ENCODE results near the gene ARHGAP29. TPM values are rescaled to one million over a fixed set of nuclear protein-coding genes. Genes with fewer than 3 reads are reported as not detected.

ARHGAP29 gene
- total RNA-seq, 1 experiment from 2014 or later = 161 TPM

GRCh38 chr1:94191216-94191615 lies 46.2 kb downstream of the ARHGAP29 start:
- no peak overlapping the region for H3K27ac ChIP-seq (ENCODE audit: low read length)
- intact Hi-C loops (cut with micrococcal nuclease) = no loop called here
- ATAC-seq (peak; percentile 31; the same call in 1 of the 2 replicates), DNase-seq (no peak)
- TF ChIP-seq CTCF (conservative IDR thresholded peaks at IDR 0.05; ENCODE audit: low read depth, low read length) = no peak
- TF ChIP-seq EZH2 (IDR thresholded peaks at IDR 0.05; ENCODE audit: low read length, unreplicated experiment) = no peak
- TF ChIP-seq EZH2phosphoT487 (IDR thresholded peaks at IDR 0.05; ENCODE audit: borderline replicate concordance, low read length) = no peak
- H3K9ac ChIP-seq (ENCODE audit: low read length) = no peak overlapping the region
- peaks cover 44% of the 10 kb centered on the region for H3F3A ChIP-seq (ENCODE audit: low read length, unreplicated experiment)
- H3K79me2 ChIP-seq (ENCODE audit: low read length) = peaks cover 95% of the 10 kb centered on the region
- H3K36me3 ChIP-seq (ENCODE audit: low read depth, low read length) = peaks cover 94% of the 10 kb centered on the region
- no peaks in the 10 kb centered on the region for H3K9me3 ChIP-seq (ENCODE audit: low read length)
- ChIA-PET POLR2A (ENCODE audit: unreplicated experiment) (no interaction called here), CTCF (interaction anchor here (1.3 kb wide), 1 partner anchor 144 kb away, joined by 5 read pairs; no protein-coding TSS in a partner anchor)
- H3K4me2 ChIP-seq (ENCODE audit: low read length) = no peak overlapping the region
- no peaks in the 10 kb centered on the region for H3K27me3 ChIP-seq (ENCODE audit: low read length)
- peaks cover 46% of the 10 kb centered on the region for H4K20me1 ChIP-seq (ENCODE audit: low read length)
- no peak overlapping the region for H2AFZ ChIP-seq (ENCODE audit: low read length)
- no TSS peak for BruUV-seq (replicated peaks)
- H3K9me2 ChIP-seq (replicated peaks; ENCODE audit: low read length) = no peaks in the 10 kb centered on the region
- 0 out of 2 replicates have a peak, but pooled peaks cover 3% of the 10 kb centered on the region for H3K4me1 ChIP-seq (ENCODE audit: insufficient read depth, low read length)
- no peak overlapping the region for H3K4me3 ChIP-seq (ENCODE audit: low read length)

- DNase-seq (no peak), ATAC-seq (no peak)
- Histone ChIP-seq H3K4me3 (ENCODE audit: low read length) (no peak overlapping the region), H3K27ac (ENCODE audit: low read length) (no peak overlapping the region), H4K20me1 (ENCODE audit: low read length) (peaks cover 24% of the 10 kb centered on the region), H2AFZ (ENCODE audit: low read length) (no peak overlapping the region), H3K9me3 (ENCODE audit: low read length) (no peaks in the 10 kb centered on the region), H3K9me2 (replicated peaks; ENCODE audit: low read length) (no peaks in the 10 kb centered on the region), H3K79me2 (ENCODE audit: low read length) (peaks cover 83% of the 10 kb centered on the region), H3K9ac (ENCODE audit: low read length) (no peak overlapping the region), H3K27me3 (ENCODE audit: low read length) (no peaks in the 10 kb centered on the region), H3F3A (ENCODE audit: low read length, unreplicated experiment) (peaks cover 54% of the 10 kb centered on the region), H3K4me2 (ENCODE audit: low read length) (no peak overlapping the region), H3K36me3 (ENCODE audit: low read depth, low read length) (peaks cover 96% of the 10 kb centered on the region), H3K4me1 (ENCODE audit: insufficient read depth, low read length) (0 out of 2 replicates have a peak, but pooled peaks cover 3% of the 10 kb centered on the region)
- BruUV-seq (replicated peaks) = no TSS peak
- TF ChIP-seq EZH2phosphoT487 (IDR thresholded peaks at IDR 0.05; ENCODE audit: borderline replicate concordance, low read length) (no peak), CTCF (conservative IDR thresholded peaks at IDR 0.05; ENCODE audit: low read depth, low read length) (no peak), EZH2 (IDR thresholded peaks at IDR 0.05; ENCODE audit: low read length, unreplicated experiment) (no peak)
- intact Hi-C loops (cut with micrococcal nuclease) = loop anchor here (5.0 kb wide), 1 partner anchor 45 kb away; no protein-coding TSS in a partner anchor
- CTCF ChIA-PET = interaction anchor here (1.1 kb wide), 1 partner anchor 149 kb away, joined by 4 read pairs; no protein-coding TSS in a partner anchor
- POLR2A ChIA-PET (ENCODE audit: unreplicated experiment) = no interaction called here
Observed at GRCh38 chr1:94186946-94187345, 50.4 kb downstream of the ARHGAP29 start.

- H3K9me3 ChIP-seq (ENCODE audit: low read length) = no peaks in the 10 kb centered on the region
- H4K20me1 ChIP-seq (ENCODE audit: low read length) = peaks cover 27% of the 10 kb centered on the region
- peaks cover 75% of the 10 kb centered on the region for H3K79me2 ChIP-seq (ENCODE audit: low read length)
- no peak overlapping the region for H3K4me3 ChIP-seq (ENCODE audit: low read length)
- H3K27ac ChIP-seq (ENCODE audit: low read length) = no peak overlapping the region
- intact Hi-C loops (cut with micrococcal nuclease) = no loop called here
- no peak overlapping the region for H2AFZ ChIP-seq (ENCODE audit: low read length)
- CTCF ChIA-PET = no interaction called here
- H3K4me1 ChIP-seq (ENCODE audit: insufficient read depth, low read length) = peaks cover 14% of the 10 kb centered on the region; the same call in 1 of the 2 replicates
- H3K9me2 ChIP-seq (replicated peaks; ENCODE audit: low read length) = no peaks in the 10 kb centered on the region
- no peak overlapping the region for H3K9ac ChIP-seq (ENCODE audit: low read length)
- TF ChIP-seq EZH2phosphoT487 (IDR thresholded peaks at IDR 0.05; ENCODE audit: borderline replicate concordance, low read length) (no peak), EZH2 (IDR thresholded peaks at IDR 0.05; ENCODE audit: low read length, unreplicated experiment) (no peak), CTCF (conservative IDR thresholded peaks at IDR 0.05; ENCODE audit: low read depth, low read length) (no peak)
- no TSS peak for BruUV-seq (replicated peaks)
- H3K27me3 ChIP-seq (ENCODE audit: low read length) = no peaks in the 10 kb centered on the region
- no peak for ATAC-seq
- DNase-seq = no peak
- POLR2A ChIA-PET (ENCODE audit: unreplicated experiment) = no interaction called here
- no peak overlapping the region for H3K4me2 ChIP-seq (ENCODE audit: low read length)
- peaks cover 41% of the 10 kb centered on the region for H3F3A ChIP-seq (ENCODE audit: low read length, unreplicated experiment)
- peaks cover 96% of the 10 kb centered on the region for H3K36me3 ChIP-seq (ENCODE audit: low read depth, low read length)
Observed at GRCh38 chr1:94183197-94183815, 54.1 kb downstream of the ARHGAP29 start.
